Tibial nerve (tissue), 4 donors: ENCODE results near the gene EFHB. TPM values are rescaled to one million over a fixed set of nuclear protein-coding genes. Genes with fewer than 3 reads are reported as not detected.
A peak's percentile ranks its signal among the peaks of the same experiment; 100 is the strongest.
"Not testable (repeated sequence)": the region's sequence is repeated elsewhere in the genome, so short reads cannot be mapped to it uniquely, and the experiment has no call there.

Experiments
- DNase-seq, 2 donors: peaks; one replicate each; pipeline ENCODE4 v3.0.0-alpha.2; 2019; ENCODE audit warnings: low spot score in 2 of 2
- H3K27ac ChIP-seq, 4 donors: fragments of 200-600 bp; sonication (generic) in 3 of 4; one replicate each; pipeline ENCODE4 v1.5.1; 2017 to 2019; ENCODE audit warnings: mild to moderate bottlenecking in 1 of 4
- H3K27me3 ChIP-seq, 2 donors: fragments of 200-600 bp; sonication (generic) in 1 of 2; one replicate each; pipeline versions ENCODE4 v1.5.1 to v1.6.0; 2017 to 2019
- H3K36me3 ChIP-seq, 3 donors: fragments of 200-600 bp; sonication (generic); one replicate each; pipeline ENCODE4 v1.5.1; 2018 to 2019
- H3K4me1 ChIP-seq, 4 donors: fragments of 200-600 bp; sonication (generic) in 3 of 4; one replicate each; pipeline ENCODE4 v1.5.1; 2017 to 2019
- H3K4me3 ChIP-seq, 4 donors: fragments of 200-600 bp; sonication (generic) in 3 of 4; one replicate each; pipeline ENCODE4 v1.5.1; 2017 to 2019; ENCODE audit warnings: mild to moderate bottlenecking in 1 of 4, moderate library complexity in 1 of 4
- H3K9me3 ChIP-seq, 4 donors: fragments of 200-600 bp; sonication (generic) in 3 of 4; one replicate each; pipeline ENCODE4 v1.5.1; 2017 to 2019
- CTCF ChIP-seq, 5 experiments: fragments of 200-600 bp in 3 of 5; fragments of 450-650 bp in 2 of 5; sonication (generic) in 3 of 5; IDR thresholded peaks; one replicate each; pipeline ENCODE4 v1.5.1; 2016 to 2019; ENCODE audit warnings: antibody characterized with exemption in 5 of 5, mild to moderate bottlenecking in 3 of 5, moderate library complexity in 2 of 5
- EP300 ChIP-seq, 2 donors: sonication (generic); formaldehyde crosslinking; IDR thresholded peaks; one replicate each; pipeline ENCODE4 v1.6.1; 2017; ENCODE audit warnings: antibody characterized with exemption in 2 of 2, mild to moderate bottlenecking in 1 of 2
- POLR2A ChIP-seq, 2 donors: fragments of 450-650 bp; IDR thresholded peaks; one replicate each; pipeline ENCODE4 v1.6.1; 2017; ENCODE audit warnings: antibody characterized with exemption in 2 of 2, mild to moderate bottlenecking in 2 of 2, moderate library complexity in 2 of 2
- WGBS, 2 donors: methylation state at CpG; one replicate each; pipeline ENCODE4 v1.1.5; 2018; 5-methylcytosine and 5-hydroxymethylcytosine counted together
- total RNA-seq, 4 donors: library from RNA; depleted of rRNA; stranded (reverse); fragments of >200 nt; gene quantifications; one replicate each; pipeline ENCODE4 v1.1.0, GENCODE V29; 2016

Gene EFHB
- total RNA-seq, 4 donors from 2014 or later: 0.63 to 4.4 (median 1.8) TPM

GRCh38 chr3:19885468-19885867 is 48.5 kb downstream of the EFHB start:
- H3K36me3 ChIP-seq: no peaks in the 10 kb centered on the region
- no peak overlapping the region for H3K4me3 ChIP-seq
- H3K9me3 ChIP-seq: no peaks in the 10 kb centered on the region
- H3K27me3 ChIP-seq: no peaks in the 10 kb centered on the region
- peaks cover 0 to 17% (median 3%) of the 10 kb centered on the region in 4 donors for H3K4me1 ChIP-seq
- WGBS, 2 donors: 42 to 52% methylated on average over 5 of the region's 5 CpGs
- TF ChIP-seq CTCF (IDR thresholded peaks at IDR 0.05) (peak; percentile 27 to 60 (median 36)), EP300 (IDR thresholded peaks at IDR 0.05) (no peak), POLR2A (IDR thresholded peaks at IDR 0.05) (no peak)
- DNase-seq: no peak
- H3K27ac ChIP-seq: no peak overlapping the region

- H3K27ac ChIP-seq: no peak overlapping the region
- H3K4me3 ChIP-seq: no peak overlapping the region
- no peaks in the 10 kb centered on the region for H3K36me3 ChIP-seq
- TF ChIP-seq POLR2A (IDR thresholded peaks at IDR 0.05) (no peak), CTCF (IDR thresholded peaks at IDR 0.05) (no peak), EP300 (IDR thresholded peaks at IDR 0.05) (no peak)
- no peak for DNase-seq
- H3K9me3 ChIP-seq: no peaks in the 10 kb centered on the region
- no peaks in the 10 kb centered on the region for H3K27me3 ChIP-seq
- no peaks in the 10 kb centered on the region for H3K4me1 ChIP-seq
These were observed 52.2 kb downstream of the EFHB start for GRCh38 chr3:19881852-19882251.

GRCh38 chr3:19881036-19881435 is 53.0 kb downstream of the EFHB start:
- H3K27me3 ChIP-seq: no peaks in the 10 kb centered on the region
- no peak for DNase-seq
- TF ChIP-seq EP300 (IDR thresholded peaks at IDR 0.05) (no peak), POLR2A (IDR thresholded peaks at IDR 0.05) (no peak), CTCF (IDR thresholded peaks at IDR 0.05) (no peak)
- H3K4me1 ChIP-seq: no peaks in the 10 kb centered on the region
- H3K36me3 ChIP-seq: no peaks in the 10 kb centered on the region
- H3K4me3 ChIP-seq: no peak overlapping the region
- H3K27ac ChIP-seq: no peak overlapping the region
- no peaks in the 10 kb centered on the region for H3K9me3 ChIP-seq

DNA sequence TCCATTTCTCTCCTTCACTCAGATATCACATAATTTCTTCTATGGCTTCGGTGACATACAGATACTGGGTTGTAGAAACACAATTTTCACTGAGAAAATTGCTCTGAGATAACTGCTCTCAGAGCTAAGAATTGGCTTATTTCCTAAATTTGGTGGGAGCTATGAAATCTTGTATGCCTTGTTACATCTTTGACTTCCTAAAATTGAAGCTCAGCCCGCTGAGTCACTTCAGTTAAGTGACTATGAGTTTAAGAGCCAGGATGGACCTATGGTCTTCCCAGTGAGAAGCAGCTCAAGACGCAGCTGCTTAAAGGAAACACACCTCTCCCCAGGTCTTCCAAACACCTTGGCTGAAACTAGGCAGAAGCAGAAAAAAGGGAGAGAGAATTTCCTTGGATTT is 56.4 kb downstream of the EFHB start:
- no peaks in the 10 kb centered on the region for H3K9me3 ChIP-seq

DNA sequence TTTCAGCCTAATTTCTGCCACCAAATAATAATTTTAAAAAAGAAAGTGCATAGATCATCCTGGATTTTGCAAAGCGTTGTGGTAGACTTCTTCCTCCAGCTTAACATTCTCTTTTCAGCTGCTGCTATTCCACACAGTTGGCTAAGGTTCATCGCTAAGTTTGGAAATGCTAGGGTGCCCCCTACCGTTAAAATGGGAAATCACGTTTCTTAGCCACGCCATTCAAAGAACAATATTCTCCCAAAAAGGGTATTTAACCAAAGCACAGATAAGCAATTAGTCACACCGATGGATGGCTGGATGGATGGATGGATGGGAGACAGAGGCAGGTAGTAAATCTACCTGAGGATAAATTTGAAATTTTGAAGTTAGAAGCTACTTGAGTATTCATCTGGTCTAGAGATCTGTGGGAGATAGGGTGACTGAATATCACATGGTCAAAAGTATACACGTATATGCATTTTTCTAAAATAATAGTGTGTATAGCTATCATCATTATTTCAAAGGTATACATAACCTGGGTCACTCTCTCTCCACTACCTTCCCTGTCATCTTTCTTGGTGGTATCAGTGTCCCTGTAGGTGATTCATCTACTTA is 67.2 kb downstream of the EFHB start:
- TF ChIP-seq EP300 (IDR thresholded peaks at IDR 0.05) (no peak), POLR2A (IDR thresholded peaks at IDR 0.05) (no peak), CTCF (IDR thresholded peaks at IDR 0.05) (peak; percentile 59 to 77 (median 67))
- Histone ChIP-seq H3K27me3 (no peaks in the 10 kb centered on the region), H3K27ac (no peak overlapping the region), H3K4me3 (no peak overlapping the region), H3K36me3 (no peaks in the 10 kb centered on the region), H3K9me3 (no peaks in the 10 kb centered on the region), H3K4me1 (peaks cover 0 to 3% (median 0%) of the 10 kb centered on the region in 4 donors)
- 7 to 11% methylated on average over 7 of the region's 7 CpGs for WGBS, 2 donors
- DNase-seq: peak in 1 of 2 donors; percentile 70

More for the DNA sequence above, 56.4 kb downstream of the EFHB start:
- TF ChIP-seq CTCF (IDR thresholded peaks at IDR 0.05) (no peak), POLR2A (IDR thresholded peaks at IDR 0.05) (no peak), EP300 (IDR thresholded peaks at IDR 0.05) (no peak)
- no peak for DNase-seq
- H3K27ac ChIP-seq: no peak overlapping the region
- WGBS, 2 donors: 86 to 87% methylated on average over 3 of the region's 3 CpGs
- H3K27me3 ChIP-seq: no peaks in the 10 kb centered on the region
- H3K4me3 ChIP-seq: no peak overlapping the region
- no peaks in the 10 kb centered on the region for H3K4me1 ChIP-seq
- no peaks in the 10 kb centered on the region for H3K36me3 ChIP-seq

DNA sequence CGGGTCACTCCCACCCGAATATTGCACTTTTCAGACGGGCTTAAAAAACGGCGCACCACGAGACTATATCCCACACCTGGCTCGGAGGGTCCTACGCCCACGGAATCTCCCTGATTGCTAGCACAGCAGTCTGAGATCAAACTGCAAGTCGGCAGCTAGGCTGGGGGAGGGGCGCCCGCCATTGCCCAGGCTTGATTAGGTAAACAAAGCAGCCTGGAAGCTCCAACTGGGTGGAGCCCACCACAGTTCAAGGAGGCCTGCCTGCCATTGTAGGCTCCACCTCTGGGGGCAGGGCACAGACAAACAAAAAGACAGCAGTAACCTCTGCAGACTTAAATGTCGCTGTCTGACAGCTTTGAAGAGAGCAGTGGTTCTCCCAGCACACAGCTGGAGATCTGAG is 78.7 kb downstream of the EFHB start:
- not testable (repeated sequence) for H3K27ac ChIP-seq, H3K27me3 ChIP-seq, DNase-seq, H3K4me1 ChIP-seq, H3K4me3 ChIP-seq, H3K36me3 ChIP-seq
- H3K9me3 ChIP-seq: peaks cover 0 to 47% (median 0%) of the 10 kb centered on the region in 4 donors
- 74 to 76% methylated on average over 12 of the region's 13 CpGs for WGBS, 2 donors

DNA sequence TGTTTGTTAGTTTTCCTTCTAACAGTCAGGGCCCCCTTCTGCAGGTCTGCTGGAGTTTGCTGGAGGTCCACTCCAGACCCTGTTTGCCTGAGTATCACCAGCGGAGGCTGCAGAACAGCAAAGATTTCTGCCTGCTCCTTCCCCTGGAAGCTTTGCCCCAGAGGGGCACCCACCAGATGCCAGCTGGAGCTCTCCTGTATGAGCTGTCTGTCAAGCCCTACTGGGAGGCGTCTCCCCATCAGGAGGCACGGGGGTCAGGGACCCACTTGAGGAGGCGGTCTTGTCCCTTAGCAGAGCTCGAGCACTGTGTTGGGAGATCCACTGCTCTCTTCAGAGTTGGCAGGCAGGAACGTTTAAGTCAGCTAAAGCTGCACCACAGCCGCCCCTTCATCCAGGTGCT is 87.4 kb downstream of the EFHB start:
- not testable (repeated sequence) for H3K27ac ChIP-seq, H3K36me3 ChIP-seq, DNase-seq, H3K27me3 ChIP-seq, H3K4me3 ChIP-seq, H3K4me1 ChIP-seq
- peaks cover 0 to 57% (median 4%) of the 10 kb centered on the region in 4 donors for H3K9me3 ChIP-seq
- WGBS, 2 donors: 86 to 91% methylated on average over 6 to 7 of the region's 7 CpGs
